ENCODE results near the gene PCMT1. TPM values are rescaled to one million over a fixed set of nuclear protein-coding genes. Genes with fewer than 3 reads are reported as not detected.

The PCMT1 gene
- total and polyA plus RNA-seq, 2 of the 13 experiments (the other 11 are each of a cell fraction or from before 2014, with no cell fraction given) = 112 to 169 TPM

- TF ChIP-seq, protein P1, sequence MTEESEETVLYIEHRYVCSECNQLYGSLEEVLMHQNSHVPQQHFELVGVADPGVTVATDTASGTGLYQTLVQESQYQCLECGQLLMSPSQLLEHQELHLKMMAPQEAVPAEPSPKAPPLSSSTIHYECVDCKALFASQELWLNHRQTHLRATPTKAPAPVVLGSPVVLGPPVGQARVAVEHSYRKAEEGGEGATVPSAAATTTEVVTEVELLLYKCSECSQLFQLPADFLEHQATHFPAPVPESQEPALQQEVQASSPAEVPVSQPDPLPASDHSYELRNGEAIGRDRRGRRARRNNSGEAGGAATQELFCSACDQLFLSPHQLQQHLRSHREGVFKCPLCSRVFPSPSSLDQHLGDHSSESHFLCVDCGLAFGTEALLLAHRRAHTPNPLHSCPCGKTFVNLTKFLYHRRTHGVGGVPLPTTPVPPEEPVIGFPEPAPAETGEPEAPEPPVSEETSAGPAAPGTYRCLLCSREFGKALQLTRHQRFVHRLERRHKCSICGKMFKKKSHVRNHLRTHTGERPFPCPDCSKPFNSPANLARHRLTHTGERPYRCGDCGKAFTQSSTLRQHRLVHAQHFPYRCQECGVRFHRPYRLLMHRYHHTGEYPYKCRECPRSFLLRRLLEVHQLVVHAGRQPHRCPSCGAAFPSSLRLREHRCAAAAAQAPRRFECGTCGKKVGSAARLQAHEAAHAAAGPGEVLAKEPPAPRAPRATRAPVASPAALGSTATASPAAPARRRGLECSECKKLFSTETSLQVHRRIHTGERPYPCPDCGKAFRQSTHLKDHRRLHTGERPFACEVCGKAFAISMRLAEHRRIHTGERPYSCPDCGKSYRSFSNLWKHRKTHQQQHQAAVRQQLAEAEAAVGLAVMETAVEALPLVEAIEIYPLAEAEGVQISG (CRISPR knock-in tag; IDR thresholded peaks at IDR 0.05) = no peak
- TF ChIP-seq, protein P2, sequence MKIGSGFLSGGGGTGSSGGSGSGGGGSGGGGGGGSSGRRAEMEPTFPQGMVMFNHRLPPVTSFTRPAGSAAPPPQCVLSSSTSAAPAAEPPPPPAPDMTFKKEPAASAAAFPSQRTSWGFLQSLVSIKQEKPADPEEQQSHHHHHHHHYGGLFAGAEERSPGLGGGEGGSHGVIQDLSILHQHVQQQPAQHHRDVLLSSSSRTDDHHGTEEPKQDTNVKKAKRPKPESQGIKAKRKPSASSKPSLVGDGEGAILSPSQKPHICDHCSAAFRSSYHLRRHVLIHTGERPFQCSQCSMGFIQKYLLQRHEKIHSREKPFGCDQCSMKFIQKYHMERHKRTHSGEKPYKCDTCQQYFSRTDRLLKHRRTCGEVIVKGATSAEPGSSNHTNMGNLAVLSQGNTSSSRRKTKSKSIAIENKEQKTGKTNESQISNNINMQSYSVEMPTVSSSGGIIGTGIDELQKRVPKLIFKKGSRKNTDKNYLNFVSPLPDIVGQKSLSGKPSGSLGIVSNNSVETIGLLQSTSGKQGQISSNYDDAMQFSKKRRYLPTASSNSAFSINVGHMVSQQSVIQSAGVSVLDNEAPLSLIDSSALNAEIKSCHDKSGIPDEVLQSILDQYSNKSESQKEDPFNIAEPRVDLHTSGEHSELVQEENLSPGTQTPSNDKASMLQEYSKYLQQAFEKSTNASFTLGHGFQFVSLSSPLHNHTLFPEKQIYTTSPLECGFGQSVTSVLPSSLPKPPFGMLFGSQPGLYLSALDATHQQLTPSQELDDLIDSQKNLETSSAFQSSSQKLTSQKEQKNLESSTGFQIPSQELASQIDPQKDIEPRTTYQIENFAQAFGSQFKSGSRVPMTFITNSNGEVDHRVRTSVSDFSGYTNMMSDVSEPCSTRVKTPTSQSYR (CRISPR knock-in tag; IDR thresholded peaks at IDR 0.05; ENCODE audit: borderline replicate concordance) = peak; percentile 86
- peak; percentile 98; the same call in 1 of the 2 replicates for TF ChIP-seq DZIP1 (CRISPR knock-in tag; IDR thresholded peaks at IDR 0.05)
- no peak for TF ChIP-seq ZNF567 (CRISPR knock-in tag; IDR thresholded peaks at IDR 0.05; ENCODE audit: borderline replicate concordance)
- TF ChIP-seq NFATC3 (CRISPR knock-in tag; IDR thresholded peaks at IDR 0.05) = 0 out of 2 replicates have a peak, but pooled peaks have one; percentile 4
- no peak for TF ChIP-seq THRA (CRISPR knock-in tag; IDR thresholded peaks at IDR 0.05; ENCODE audit: borderline replicate concordance)
- TF ChIP-seq, protein P3, sequence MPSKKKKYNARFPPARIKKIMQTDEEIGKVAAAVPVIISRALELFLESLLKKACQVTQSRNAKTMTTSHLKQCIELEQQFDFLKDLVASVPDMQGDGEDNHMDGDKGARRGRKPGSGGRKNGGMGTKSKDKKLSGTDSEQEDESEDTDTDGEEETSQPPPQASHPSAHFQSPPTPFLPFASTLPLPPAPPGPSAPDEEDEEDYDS (CRISPR knock-in tag; IDR thresholded peaks at IDR 0.05) = no peak
- no peak for TF ChIP-seq JARID2 (CRISPR knock-in tag; IDR thresholded peaks at IDR 0.05; ENCODE audit: insufficient replicate concordance)
- no peak for TF ChIP-seq ZNF75D (CRISPR knock-in tag; IDR thresholded peaks at IDR 0.05; ENCODE audit: borderline replicate concordance)
- TF ChIP-seq HMGA1 (CRISPR knock-in tag; conservative IDR thresholded peaks at IDR 0.05) = no peak
- TF ChIP-seq ZNF274 (CRISPR knock-in tag; IDR thresholded peaks at IDR 0.05) = peak; percentile 89
Observed at GRCh38 chr6:149750136-149750609, 632 bp downstream of the PCMT1 start (continued).
